Suprapubic skin (tissue), 4 donors: ENCODE data around the gene RABGGTA. TPM values are rescaled to one million over a fixed set of nuclear protein-coding genes. Genes with fewer than 3 reads are reported as not detected.
A peak's percentile ranks its signal among the peaks of the same experiment; 100 is the strongest.

Experiments used
- DNase-seq, 2 donors: peaks; one replicate each; pipeline ENCODE4 v3.0.0-alpha.2; 2019; ENCODE audit warnings: low spot score in 2 of 2
- H3K27ac ChIP-seq: fragments of 200-600 bp; sonication (generic); one replicate; pipeline ENCODE4 v1.5.1; 2019
- H3K27me3 ChIP-seq: fragments of 200-600 bp; sonication (generic); one replicate; pipeline ENCODE4 v1.5.1; 2019
- H3K36me3 ChIP-seq: fragments of 200-600 bp; sonication (generic); one replicate; pipeline ENCODE4 v1.5.1; 2019
- H3K4me1 ChIP-seq: fragments of 200-600 bp; sonication (generic); one replicate; pipeline ENCODE4 v1.5.1; 2019
- H3K4me3 ChIP-seq: fragments of 200-600 bp; sonication (generic); one replicate; pipeline ENCODE4 v1.5.1; 2019; ENCODE audit warnings: mild to moderate bottlenecking
- H3K9me3 ChIP-seq: fragments of 200-600 bp; sonication (generic); one replicate; pipeline ENCODE4 v1.5.1; 2019
- EP300 ChIP-seq: sonication (generic); formaldehyde crosslinking; IDR thresholded peaks from one replicate; pipeline ENCODE4 v1.6.1; 2017; ENCODE audit warnings: antibody characterized with exemption
- POLR2A ChIP-seq, 2 donors: fragments of 450-650 bp; IDR thresholded peaks; one replicate each; pipeline ENCODE4 v1.6.1; 2017; ENCODE audit warnings: antibody characterized with exemption in 2 of 2, mild to moderate bottlenecking in 2 of 2, moderate library complexity in 2 of 2
- POLR2AphosphoS5 ChIP-seq, 3 donors: sonication (generic); formaldehyde crosslinking; IDR thresholded peaks; one replicate each; pipeline ENCODE4 v1.6.1; 2017; ENCODE audit warnings: antibody characterized with exemption in 3 of 3
- whole genome bisulfite sequencing: methylation state at CpG from one replicate; pipeline ENCODE4 v1.1.5; 2018; 5-methylcytosine and 5-hydroxymethylcytosine counted together
- total RNA-seq, 4 donors: library from RNA; depleted of rRNA; stranded (reverse); fragments of >200 nt; gene quantifications; one replicate each; pipeline ENCODE4 v1.1.0, GENCODE V29; 2016
- TF ChIP-seq, protein P1 (sequence below), 2 donors: fragments of 200-600 bp in 1 of 2; fragments of 450-650 bp in 1 of 2; sonication (generic) in 1 of 2; IDR thresholded peaks; one replicate each; pipeline ENCODE4 v1.5.1; 2016 to 2019; ENCODE audit warnings: antibody characterized with exemption in 2 of 2, mild to moderate bottlenecking in 1 of 2, moderate library complexity in 1 of 2

The RABGGTA gene
- total RNA-seq, 4 donors from 2014 or later = 50.4 to 65.9 (median 53.1) TPM

DNA sequence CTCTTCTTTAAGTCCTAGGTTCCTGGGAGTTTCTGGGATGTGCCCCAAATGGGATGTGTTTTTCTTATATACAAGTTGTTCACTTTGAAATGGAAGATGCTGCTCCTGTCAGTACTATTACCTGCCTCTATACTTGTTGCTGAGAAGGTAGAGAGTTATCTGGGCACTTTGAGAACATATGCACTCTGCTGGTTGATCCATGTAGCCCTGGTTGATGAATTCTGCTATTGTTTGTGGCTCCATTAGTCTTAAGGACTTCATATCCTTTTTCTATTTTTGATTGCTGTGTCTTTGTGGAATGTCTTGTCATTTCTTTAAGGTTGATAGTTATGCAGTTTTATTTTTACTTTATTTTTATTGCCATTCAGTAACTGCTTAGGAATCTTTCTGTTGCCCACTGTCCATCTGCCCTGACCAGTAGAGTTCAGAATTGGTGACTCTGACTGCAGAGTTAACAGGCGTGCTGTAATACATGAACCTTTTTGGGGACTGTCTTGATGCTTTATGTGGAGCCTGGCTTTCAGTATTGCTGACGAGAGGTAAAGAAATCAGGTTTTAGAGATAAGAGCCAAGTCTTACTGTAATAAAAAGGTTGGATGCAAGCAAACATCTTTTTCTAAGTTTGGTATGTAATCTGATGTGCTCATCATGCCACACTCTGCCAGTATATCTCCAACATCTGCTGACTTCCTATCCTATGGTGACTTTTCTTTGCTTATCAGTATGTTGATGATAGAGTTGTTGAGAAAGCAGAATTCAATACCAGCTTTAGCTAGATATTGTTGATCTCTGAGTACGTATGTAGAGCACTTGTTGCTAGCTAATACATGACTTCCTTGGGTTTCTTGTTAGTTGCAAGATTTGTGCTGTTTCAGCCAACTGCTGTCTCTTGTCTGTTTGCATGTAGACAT lies 37.0 kb downstream of the RABGGTA start:
- no peak overlapping the region for H3K27ac ChIP-seq
- H3K27me3 ChIP-seq = no peaks in the 10 kb centered on the region
- H3K4me3 ChIP-seq = peak overlapping the region; percentile 79
- H3K4me1 ChIP-seq = peaks cover 48% of the 10 kb centered on the region
- TF ChIP-seq POLR2AphosphoS5 (IDR thresholded peaks at IDR 0.05) (no peak), POLR2A (IDR thresholded peaks at IDR 0.05) (no peak), EP300 (no peak)
- TF ChIP-seq, protein P1, sequence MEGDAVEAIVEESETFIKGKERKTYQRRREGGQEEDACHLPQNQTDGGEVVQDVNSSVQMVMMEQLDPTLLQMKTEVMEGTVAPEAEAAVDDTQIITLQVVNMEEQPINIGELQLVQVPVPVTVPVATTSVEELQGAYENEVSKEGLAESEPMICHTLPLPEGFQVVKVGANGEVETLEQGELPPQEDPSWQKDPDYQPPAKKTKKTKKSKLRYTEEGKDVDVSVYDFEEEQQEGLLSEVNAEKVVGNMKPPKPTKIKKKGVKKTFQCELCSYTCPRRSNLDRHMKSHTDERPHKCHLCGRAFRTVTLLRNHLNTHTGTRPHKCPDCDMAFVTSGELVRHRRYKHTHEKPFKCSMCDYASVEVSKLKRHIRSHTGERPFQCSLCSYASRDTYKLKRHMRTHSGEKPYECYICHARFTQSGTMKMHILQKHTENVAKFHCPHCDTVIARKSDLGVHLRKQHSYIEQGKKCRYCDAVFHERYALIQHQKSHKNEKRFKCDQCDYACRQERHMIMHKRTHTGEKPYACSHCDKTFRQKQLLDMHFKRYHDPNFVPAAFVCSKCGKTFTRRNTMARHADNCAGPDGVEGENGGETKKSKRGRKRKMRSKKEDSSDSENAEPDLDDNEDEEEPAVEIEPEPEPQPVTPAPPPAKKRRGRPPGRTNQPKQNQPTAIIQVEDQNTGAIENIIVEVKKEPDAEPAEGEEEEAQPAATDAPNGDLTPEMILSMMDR (IDR thresholded peaks at IDR 0.05) = no peak
- WGBS = 67% methylated on average over 3 of the region's 3 CpGs
- DNase-seq = no peak
- H3K9me3 ChIP-seq = no peaks in the 10 kb centered on the region
- H3K36me3 ChIP-seq = peaks cover 37% of the 10 kb centered on the region

DNA sequence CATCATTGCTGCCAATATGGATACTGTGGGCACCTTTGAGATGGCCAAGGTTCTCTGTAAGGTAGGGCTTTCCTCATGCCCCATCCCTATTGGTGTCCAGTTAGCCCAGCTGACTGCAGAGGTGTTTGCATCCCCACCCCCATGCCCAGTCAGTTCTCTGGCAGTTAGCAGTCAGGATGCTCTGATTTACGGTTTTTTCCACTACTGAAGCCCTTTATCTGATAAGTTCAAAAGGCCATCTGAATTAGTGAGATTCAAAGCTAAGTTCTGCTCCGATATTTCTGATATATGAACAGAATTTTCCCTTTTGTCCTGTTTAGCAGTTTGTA lies 37.9 kb downstream of the RABGGTA start:
- H3K4me3 ChIP-seq = peak overlapping the region; percentile 79
- peaks cover 42% of the 10 kb centered on the region for H3K4me1 ChIP-seq
- H3K9me3 ChIP-seq = no peaks in the 10 kb centered on the region
- 67% methylated on average over 2 of the region's 2 CpGs for WGBS
- H3K27ac ChIP-seq = peak overlapping the region; percentile 87
- TF ChIP-seq EP300 (no peak), POLR2A (IDR thresholded peaks at IDR 0.05) (no peak), POLR2AphosphoS5 (IDR thresholded peaks at IDR 0.05) (no peak)
- TF ChIP-seq, protein P1 (IDR thresholded peaks at IDR 0.05) = no peak
- no peaks in the 10 kb centered on the region for H3K27me3 ChIP-seq
- no peak for DNase-seq
- peaks cover 30% of the 10 kb centered on the region for H3K36me3 ChIP-seq

DNA sequence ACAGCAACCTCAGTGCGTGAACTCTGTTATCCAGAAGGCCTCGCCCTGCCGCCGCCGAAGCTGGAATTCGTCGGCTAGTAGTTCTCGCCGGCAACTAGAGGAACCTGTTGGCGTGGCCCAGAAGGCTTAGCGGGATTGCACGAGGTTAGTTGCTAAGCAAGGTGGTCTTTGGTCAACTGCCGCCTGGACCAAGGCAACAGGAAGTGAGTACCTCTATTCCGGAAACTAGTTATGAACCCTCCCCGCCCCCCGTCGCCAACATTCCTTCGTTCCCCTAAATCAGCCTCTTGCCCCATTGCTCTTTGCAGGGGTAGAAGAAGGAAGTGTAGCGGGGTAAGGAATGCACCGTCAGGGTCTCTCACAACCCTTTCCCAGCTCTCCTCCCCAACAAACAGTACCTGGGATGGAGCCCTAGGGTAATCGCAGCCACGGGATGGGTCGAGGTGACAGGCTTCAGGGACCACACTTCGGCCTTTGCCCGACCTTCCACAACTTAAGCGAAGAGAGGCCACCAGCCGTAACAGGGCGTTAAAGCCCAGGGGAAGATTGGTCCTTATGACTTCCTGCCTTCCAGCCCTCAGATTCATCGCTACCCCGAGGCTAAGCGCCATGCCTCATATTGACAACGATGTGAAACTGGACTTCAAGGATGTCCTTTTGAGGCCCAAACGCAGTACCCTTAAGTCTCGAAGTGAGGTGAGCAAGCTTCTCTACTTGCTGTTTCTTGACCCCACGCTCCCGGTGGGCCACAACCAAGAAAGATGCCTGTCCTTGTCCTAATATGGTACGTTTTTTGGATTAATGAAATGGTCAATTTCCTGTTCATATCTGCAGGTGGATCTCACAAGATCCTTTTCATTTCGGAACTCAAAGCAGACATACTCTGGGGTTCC lies 38.5 kb downstream of the RABGGTA start, which contains the start of gene GMPR2:
Gene GMPR2, plus strand, starts transcription at position 285 of the 893 bp plus-strand sequence. Its CDS starts 325 bp downstream, at position 610.
- Histone ChIP-seq H3K27ac (peak within 1 kb of the TSS; percentile 87), H3K4me3 (peak within 1 kb of the TSS; percentile 79), H3K9me3 (no peaks in the 10 kb centered on the region), H3K36me3 (peaks cover 24% of the 10 kb centered on the region), H3K4me1 (peaks cover 42% of the 10 kb centered on the region), H3K27me3 (no peaks in the 10 kb centered on the region)
- WGBS = 6% methylated on average over 26 of the region's 38 CpGs
- DNase-seq = no peak
- TF ChIP-seq EP300 (no peak), POLR2AphosphoS5 (IDR thresholded peaks at IDR 0.05) (peak in 2 of 3 donors; percentile 31 to 62), POLR2A (IDR thresholded peaks at IDR 0.05) (peak in 1 of 2 donors; percentile 31)
- TF ChIP-seq, protein P1 (IDR thresholded peaks at IDR 0.05) = no peak

DNA sequence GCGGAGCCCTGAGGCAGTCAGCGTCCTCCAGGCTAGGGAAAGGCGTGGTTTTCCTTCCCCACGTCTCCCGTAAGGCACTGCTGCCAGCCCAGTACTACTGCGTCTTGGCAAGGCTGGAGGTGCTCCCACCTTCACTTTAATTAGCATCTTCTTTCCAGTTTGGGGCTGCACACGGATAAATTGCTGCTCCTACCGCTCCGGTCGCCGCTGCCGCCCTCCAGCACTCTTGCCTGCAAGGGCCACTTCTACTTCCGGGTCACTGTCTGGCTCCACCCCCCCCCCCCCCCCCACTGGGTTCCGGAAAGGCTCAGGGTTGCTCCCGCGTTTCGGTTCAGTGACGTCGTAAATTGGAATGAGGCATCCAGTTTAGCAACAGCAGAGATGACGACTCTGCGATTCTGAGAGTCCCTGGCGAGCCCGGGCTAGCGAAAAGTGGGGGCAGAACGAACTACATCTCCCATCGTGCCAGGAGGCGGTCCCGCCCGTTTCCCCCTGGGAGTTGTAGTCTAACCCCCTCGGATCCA lies 39.2 kb downstream of the RABGGTA start, which contains the start of gene NEDD8:
Gene NEDD8, minus strand, starts transcription at position 247 of the 524 bp plus-strand sequence. Its CDS starts 100 bp downstream, at position 147.
- Histone ChIP-seq H3K36me3 (peaks cover 21% of the 10 kb centered on the region), H3K27ac (peak within 1 kb of the TSS; percentile 87), H3K9me3 (no peaks in the 10 kb centered on the region), H3K4me3 (peak within 1 kb of the TSS; percentile 79), H3K27me3 (no peaks in the 10 kb centered on the region), H3K4me1 (peaks cover 42% of the 10 kb centered on the region)
- peak; percentile 98 for DNase-seq
- 0% methylated on average over 17 of the region's 30 CpGs for WGBS
- TF ChIP-seq, protein P1 (IDR thresholded peaks at IDR 0.05) = no peak
- peak in 1 of 2 donors; percentile 27 for TF ChIP-seq POLR2A (IDR thresholded peaks at IDR 0.05)
- TF ChIP-seq EP300 = no peak
- TF ChIP-seq POLR2AphosphoS5 (IDR thresholded peaks at IDR 0.05) = peak in 1 of 3 donors; percentile 24
